RWPE1 (cell line): ENCODE measurements around the gene POLR1D.
A peak's percentile ranks its signal among the peaks of the same experiment; 100 is the strongest.

ENCODE experiments used
- CTCF ChIA-PET: fragments of 350-600 bp; sonication (Branson Sonifier 250); formaldehyde crosslinking; extraction: SDS; loops from one replicate; lab custom pipeline; 2021; lab: Yijun Ruan, JAX
- POLR2A ChIA-PET: fragments of 400-600 bp; formaldehyde crosslinking; extraction: SDS; loops from one replicate; lab custom pipeline; 2020; ENCODE audit warnings: antibody characterized with exemption; ENCODE audit not compliant: low non-redundant PET; lab: Yijun Ruan, JAX
- DNase-seq: peaks from one replicate; pipeline ENCODE4 v3.0.0; 2012; ENCODE audit warnings: low spot score
- H3K27ac ChIP-seq: fragments of 450-650 bp; 2 replicates; pipeline ENCODE4 v1.5.1; 2017
- TF ChIP-seq, protein P1 (sequence below): fragments of 450-650 bp; conservative IDR thresholded peaks from 2 replicates; pipeline ENCODE4 v1.5.1; 2017; ENCODE audit warnings: low read depth, mild to moderate bottlenecking

POLR1D gene

DNA sequence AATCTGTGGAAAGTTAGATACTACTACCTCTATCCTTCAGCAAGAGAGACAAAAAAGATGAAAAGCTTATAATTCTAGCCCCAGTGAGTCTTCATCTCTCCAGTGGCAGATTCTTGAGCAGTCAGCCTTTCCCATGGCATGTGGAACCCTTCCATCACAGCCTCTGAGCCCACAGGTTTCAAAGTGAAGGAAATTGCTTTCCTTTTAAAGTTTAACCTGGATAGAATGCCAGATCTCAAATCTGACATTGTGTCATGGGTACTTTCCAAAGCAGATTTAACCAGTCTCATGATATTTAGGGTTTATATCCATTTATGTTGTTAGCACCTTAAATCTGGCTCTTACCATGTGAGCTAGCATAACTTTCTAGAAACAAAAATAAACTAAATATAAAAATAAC is 39.3 kb downstream of the POLR1D start:
- TF ChIP-seq, protein P1, sequence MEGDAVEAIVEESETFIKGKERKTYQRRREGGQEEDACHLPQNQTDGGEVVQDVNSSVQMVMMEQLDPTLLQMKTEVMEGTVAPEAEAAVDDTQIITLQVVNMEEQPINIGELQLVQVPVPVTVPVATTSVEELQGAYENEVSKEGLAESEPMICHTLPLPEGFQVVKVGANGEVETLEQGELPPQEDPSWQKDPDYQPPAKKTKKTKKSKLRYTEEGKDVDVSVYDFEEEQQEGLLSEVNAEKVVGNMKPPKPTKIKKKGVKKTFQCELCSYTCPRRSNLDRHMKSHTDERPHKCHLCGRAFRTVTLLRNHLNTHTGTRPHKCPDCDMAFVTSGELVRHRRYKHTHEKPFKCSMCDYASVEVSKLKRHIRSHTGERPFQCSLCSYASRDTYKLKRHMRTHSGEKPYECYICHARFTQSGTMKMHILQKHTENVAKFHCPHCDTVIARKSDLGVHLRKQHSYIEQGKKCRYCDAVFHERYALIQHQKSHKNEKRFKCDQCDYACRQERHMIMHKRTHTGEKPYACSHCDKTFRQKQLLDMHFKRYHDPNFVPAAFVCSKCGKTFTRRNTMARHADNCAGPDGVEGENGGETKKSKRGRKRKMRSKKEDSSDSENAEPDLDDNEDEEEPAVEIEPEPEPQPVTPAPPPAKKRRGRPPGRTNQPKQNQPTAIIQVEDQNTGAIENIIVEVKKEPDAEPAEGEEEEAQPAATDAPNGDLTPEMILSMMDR, result no peak
- CTCF ChIA-PET, result interaction anchor here (1.3 kb wide), 1 partner anchor 45 kb away, joined by 3 read pairs; no protein-coding TSS in a partner anchor
- POLR2A ChIA-PET, result no interaction called here
- H3K27ac ChIP-seq, result no peak overlapping the region
- DNase-seq, result no peak

DNA sequence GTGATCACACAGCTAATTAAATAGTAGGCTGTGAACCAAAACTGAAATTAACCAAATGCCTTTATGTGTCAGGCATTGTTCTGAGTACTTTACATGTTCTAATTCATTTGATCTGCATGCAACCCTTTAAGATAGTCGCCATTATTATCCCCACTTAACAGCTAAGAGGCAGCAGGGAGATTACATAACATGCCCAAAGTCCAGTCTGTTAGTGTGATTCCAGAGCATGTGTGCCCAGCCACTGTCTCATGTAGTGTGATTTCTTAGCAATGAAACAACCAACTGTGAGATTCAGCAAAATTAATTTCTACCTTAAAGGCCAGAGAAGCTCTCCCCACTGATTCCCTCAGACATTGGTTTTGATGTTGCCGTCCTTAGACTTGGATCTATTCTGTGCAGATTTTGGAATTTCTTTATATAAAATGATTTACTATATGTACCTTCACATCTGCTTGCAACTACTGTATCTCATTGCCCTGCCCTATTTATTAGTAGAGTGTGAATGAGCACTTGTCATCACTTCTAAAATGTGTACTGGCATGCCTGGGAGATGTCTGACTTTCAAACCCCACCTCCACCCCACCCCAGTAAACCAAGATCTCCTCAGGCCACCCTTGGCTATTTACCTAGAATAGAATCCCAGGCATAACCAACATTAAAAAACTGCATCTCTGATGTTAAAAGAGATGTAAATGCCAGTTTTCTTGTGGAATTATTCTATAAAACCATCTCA is 41.2 kb downstream of the POLR1D start:
- H3K27ac ChIP-seq, result no peak overlapping the region
- TF ChIP-seq, protein P1, result no peak
- CTCF ChIA-PET, result interaction anchor here (1.1 kb wide), 1 partner anchor 57 kb away, joined by 3 read pairs; no protein-coding TSS in a partner anchor
- no peak for DNase-seq
- POLR2A ChIA-PET, result no interaction called here

- TF ChIP-seq, protein P1, result no peak
- no peak overlapping the region for H3K27ac ChIP-seq
- DNase-seq, result no peak
- ChIA-PET CTCF (interaction anchor here (1.1 kb wide), 1 partner anchor 56 kb away, joined by 3 read pairs; no protein-coding TSS in a partner anchor), POLR2A (no interaction called here)
Observed at GRCh38 chr13:27663947-27664346, 42.3 kb downstream of the POLR1D start.

DNA sequence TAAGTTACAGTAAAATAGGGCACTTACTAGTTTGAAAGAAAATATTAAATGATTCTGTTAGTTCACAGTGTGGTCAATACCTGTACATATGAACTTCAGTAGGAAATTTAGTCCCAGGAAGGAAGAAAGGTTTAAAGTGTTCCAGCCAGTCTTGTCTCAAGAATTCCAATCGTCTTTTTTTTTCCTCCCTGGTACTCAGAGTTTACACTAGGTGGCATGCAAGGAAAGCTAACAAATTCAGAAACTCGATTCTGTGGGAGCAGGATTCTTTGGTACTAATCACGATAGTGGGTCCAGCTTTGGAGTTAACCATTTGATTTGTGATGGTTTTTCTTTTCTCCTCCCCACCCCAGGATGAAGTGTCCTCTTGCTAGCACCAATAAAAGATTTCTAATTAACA is 43.6 kb downstream of the POLR1D start:
- TF ChIP-seq, protein P1, result no peak
- no peak overlapping the region for H3K27ac ChIP-seq
- ChIA-PET CTCF (interaction anchor here (0.6 to 0.9 kb wide), 2 partner anchors 64 to 258 kb away, joined by 5 read pairs; no protein-coding TSS in a partner anchor), POLR2A (interaction anchor here (1.0 kb wide), 1 partner anchor 44 kb away, joined by 5 read pairs; the partner anchor contains the start of gene LNX2)
- peak; percentile 8 for DNase-seq

GRCh38 chr13:27665761-27666160 is 44.1 kb downstream of the POLR1D start:
- ChIA-PET CTCF (interaction anchor here (0.6 to 1.0 kb wide), 3 partner anchors 64 to 258 kb away, joined by 3 to 5 read pairs (median 5); no protein-coding TSS in a partner anchor), POLR2A (interaction anchor here (1.0 kb wide), 1 partner anchor 45 kb away, joined by 5 read pairs; the partner anchor contains the start of gene LNX2)
- H3K27ac ChIP-seq, result no peak overlapping the region
- TF ChIP-seq, protein P1, result no peak
- DNase-seq, result no peak

- POLR2A ChIA-PET, result no interaction called here
- H3K27ac ChIP-seq, result no peak overlapping the region
- CTCF ChIA-PET, result interaction anchor here (2.4 kb wide), 1 partner anchor 159 kb away, joined by 9 read pairs; no protein-coding TSS in a partner anchor
- TF ChIP-seq, protein P1, result no peak
- DNase-seq, result no peak
Observed at GRCh38 chr13:27666951-27667350, 45.3 kb downstream of the POLR1D start.
